ENCODE measurements around the gene PPIH.
A peak's percentile ranks its signal among the peaks of the same experiment; 100 is the strongest.
"Not testable (repeated sequence)": the region's sequence is repeated elsewhere in the genome, so short reads cannot be mapped to it uniquely, and the experiment has no call there.

The PPIH gene

GRCh38 chr1:42675467-42675866 lies 17.2 kb downstream of the PPIH start:
- Mint-ChIP-seq H3K27ac (no peak overlapping the region), H3K4me1 (peaks cover 6 to 14% of the 10 kb centered on the region in 2 donors), H3K4me3 (no peak overlapping the region), H3K9me3 (no peaks in the 10 kb centered on the region), H3K36me3 (peaks cover 21 to 52% of the 10 kb centered on the region in 2 donors), H3K27me3 (no peaks in the 10 kb centered on the region)
- no peak for ATAC-seq (replicated peaks)
- no peak for DNase-seq

GRCh38 chr1:42676534-42677087 lies 18.4 kb downstream of the PPIH start:
- no peaks in the 10 kb centered on the region for H3K27me3 Mint-ChIP-seq
- ATAC-seq (replicated peaks), result no peak
- H3K27ac Mint-ChIP-seq, result no peak overlapping the region
- no peak for DNase-seq
- H3K36me3 Mint-ChIP-seq, result peaks cover 20 to 52% of the 10 kb centered on the region in 2 donors
- H3K4me1 Mint-ChIP-seq, result peaks cover 11 to 23% of the 10 kb centered on the region in 2 donors
- no peaks in the 10 kb centered on the region for H3K9me3 Mint-ChIP-seq
- no peak overlapping the region for H3K4me3 Mint-ChIP-seq

- ATAC-seq (replicated peaks) (no peak), DNase-seq (no peak)
- H3K4me3 Mint-ChIP-seq, result no peak overlapping the region
- no peaks in the 10 kb centered on the region for H3K9me3 Mint-ChIP-seq
- H3K4me1 Mint-ChIP-seq, result peaks cover 16 to 39% of the 10 kb centered on the region in 2 donors
- H3K27ac Mint-ChIP-seq, result no peak overlapping the region
- H3K27me3 Mint-ChIP-seq, result no peaks in the 10 kb centered on the region
- peaks cover 29 to 57% of the 10 kb centered on the region in 2 donors for H3K36me3 Mint-ChIP-seq
Observed at GRCh38 chr1:42679364-42679983, 21.3 kb downstream of the PPIH start.

GRCh38 chr1:42680055-42680454 lies 21.8 kb downstream of the PPIH start:
- H3K4me1 Mint-ChIP-seq, result peaks cover 20 to 45% of the 10 kb centered on the region in 2 donors
- H3K9me3 Mint-ChIP-seq, result no peaks in the 10 kb centered on the region
- no peaks in the 10 kb centered on the region for H3K27me3 Mint-ChIP-seq
- H3K36me3 Mint-ChIP-seq, result peaks cover 34 to 58% of the 10 kb centered on the region in 2 donors
- ATAC-seq (replicated peaks) (no peak), DNase-seq (no peak)
- H3K27ac Mint-ChIP-seq, result no peak overlapping the region
- H3K4me3 Mint-ChIP-seq, result peak overlapping the region; percentile 31 to 63

- Mint-ChIP-seq H3K4me1 (peaks cover 24 to 52% of the 10 kb centered on the region in 2 donors), H3K4me3 (peak overlapping the region; percentile 88 to 99), H3K9me3 (no peaks in the 10 kb centered on the region), H3K27me3 (no peaks in the 10 kb centered on the region), H3K36me3 (peaks cover 37 to 53% of the 10 kb centered on the region in 2 donors), H3K27ac (peak overlapping the region; percentile 99)
- ATAC-seq (replicated peaks) (no peak), DNase-seq (no peak)
Observed at GRCh38 chr1:42680921-42681683, 22.9 kb downstream of the PPIH start.

- Mint-ChIP-seq H3K4me1 (peaks cover 26 to 59% of the 10 kb centered on the region in 2 donors), H3K36me3 (peaks cover 31 to 53% of the 10 kb centered on the region in 2 donors), H3K9me3 (no peaks in the 10 kb centered on the region), H3K4me3 (peak within 1 kb of the TSS; percentile 89 to 99), H3K27me3 (no peaks in the 10 kb centered on the region), H3K27ac (peak within 1 kb of the TSS; percentile 99)
- ATAC-seq (replicated peaks), result peak; percentile 92
- DNase-seq, result peak; percentile 97
Observed at GRCh38 chr1:42681741-42682483, 23.7 kb downstream of the PPIH start, which contains the start of gene YBX1. Gene YBX1, plus strand, starts transcription at chr1:42682418. Its CDS starts 148 bp downstream, at chr1:42682566.

- H3K27ac Mint-ChIP-seq, result peak overlapping the region; percentile 99
- not testable (repeated sequence) for DNase-seq, H3K27me3 Mint-ChIP-seq, H3K9me3 Mint-ChIP-seq
- peaks cover 31 to 54% of the 10 kb centered on the region in 2 donors for H3K36me3 Mint-ChIP-seq
- H3K4me1 Mint-ChIP-seq, result peaks cover 27 to 63% of the 10 kb centered on the region in 2 donors
- ATAC-seq (replicated peaks), result peak; percentile 20 to 24
- H3K4me3 Mint-ChIP-seq, result peak overlapping the region; percentile 88 to 99
Observed at GRCh38 chr1:42682484-42682738, 24.2 kb downstream of the PPIH start.

GRCh38 chr1:42682739-42683531 lies 24.7 kb downstream of the PPIH start:
- Mint-ChIP-seq H3K36me3 (peaks cover 36 to 54% of the 10 kb centered on the region in 2 donors), H3K27me3 (no peaks in the 10 kb centered on the region), H3K9me3 (no peaks in the 10 kb centered on the region), H3K27ac (peak overlapping the region; percentile 96), H3K4me1 (peaks cover 32 to 65% of the 10 kb centered on the region in 2 donors), H3K4me3 (peak overlapping the region; percentile 89 to 91)
- peak; percentile 68 for DNase-seq
- ATAC-seq (replicated peaks), result peak; percentile 56 to 64

- H3K4me3 Mint-ChIP-seq, result peak overlapping the region; percentile 89 to 91
Observed at GRCh38 chr1:42684139-42684538, 25.9 kb downstream of the PPIH start.

GRCh38 chr1:42686418-42686817 lies 28.2 kb downstream of the PPIH start:
- no peak for DNase-seq
- no peaks in the 10 kb centered on the region for H3K27me3 Mint-ChIP-seq
- no peak overlapping the region for H3K27ac Mint-ChIP-seq
- H3K4me1 Mint-ChIP-seq, result peaks cover 40 to 65% of the 10 kb centered on the region in 2 donors
- no peak for ATAC-seq (replicated peaks)
- H3K36me3 Mint-ChIP-seq, result peaks cover 33 to 56% of the 10 kb centered on the region in 2 donors
- H3K9me3 Mint-ChIP-seq, result no peaks in the 10 kb centered on the region
- H3K4me3 Mint-ChIP-seq, result peak overlapping the region in 1 of 2 donors; percentile 25

More at GRCh38 chr1:42684139-42684538, 25.9 kb downstream of the PPIH start:
- DNase-seq (no peak), ATAC-seq (replicated peaks) (no peak)
- H3K4me1 Mint-ChIP-seq, result peaks cover 41 to 73% of the 10 kb centered on the region in 2 donors
- H3K27ac Mint-ChIP-seq, result peak overlapping the region; percentile 82
- no peaks in the 10 kb centered on the region for H3K9me3 Mint-ChIP-seq
- peaks cover 36 to 52% of the 10 kb centered on the region in 2 donors for H3K36me3 Mint-ChIP-seq
- no peaks in the 10 kb centered on the region for H3K27me3 Mint-ChIP-seq

GRCh38 chr1:42689912-42690311 lies 31.7 kb downstream of the PPIH start:
- H3K4me3 Mint-ChIP-seq, result no peak overlapping the region
- no peaks in the 10 kb centered on the region for H3K27me3 Mint-ChIP-seq
- H3K9me3 Mint-ChIP-seq, result no peaks in the 10 kb centered on the region
- H3K27ac Mint-ChIP-seq, result no peak overlapping the region
- peaks cover 19 to 43% of the 10 kb centered on the region in 2 donors for H3K36me3 Mint-ChIP-seq
- H3K4me1 Mint-ChIP-seq, result peaks cover 42 to 69% of the 10 kb centered on the region in 2 donors
- no peak for ATAC-seq (replicated peaks)
- DNase-seq, result no peak

GRCh38 chr1:42690477-42691156 lies 32.4 kb downstream of the PPIH start:
- DNase-seq, result no peak

GRCh38 chr1:42691157-42691498 lies 32.9 kb downstream of the PPIH start:
- H3K4me3 Mint-ChIP-seq, result no peak overlapping the region
- H3K27me3 Mint-ChIP-seq, result no peaks in the 10 kb centered on the region
- H3K27ac Mint-ChIP-seq, result no peak overlapping the region
- peaks cover 21 to 50% of the 10 kb centered on the region in 2 donors for H3K36me3 Mint-ChIP-seq
- H3K9me3 Mint-ChIP-seq, result no peaks in the 10 kb centered on the region
- ATAC-seq (replicated peaks) (peak; percentile 41 to 63), DNase-seq (no peak)
- H3K4me1 Mint-ChIP-seq, result peaks cover 42 to 64% of the 10 kb centered on the region in 2 donors

More at GRCh38 chr1:42690477-42691156, 32.4 kb downstream of the PPIH start:
- Mint-ChIP-seq H3K27ac (no peak overlapping the region), H3K27me3 (no peaks in the 10 kb centered on the region), H3K9me3 (no peaks in the 10 kb centered on the region), H3K4me3 (no peak overlapping the region), H3K36me3 (peaks cover 17 to 45% of the 10 kb centered on the region in 2 donors), H3K4me1 (peaks cover 40 to 65% of the 10 kb centered on the region in 2 donors)
- ATAC-seq (replicated peaks), result peak; percentile 33 to 57

All from stimulated activated naive B cell treated with anti-CD40 and anti-IgM and Interleukin-4, amounts not matched to agents 10 μg/mL and 1 μg/mL and 100 μg/mL, for 72 hours (primary cell).